Stimulated activated CD8-positive, alpha-beta memory T cell treated with anti-CD3 and anti-CD28 coated beads, Interleukin-15, amount 100 ng/mL, for 4 hours (primary cell): Measurements from ENCODE around the gene NANS.

Source experiments
- DNase-seq, 2 donors: peaks; one replicate each; pipeline ENCODE4 v3.0.0-alpha.2; 2020; ENCODE audit warnings: low read depth in 2 of 2

The NANS gene

DNA sequence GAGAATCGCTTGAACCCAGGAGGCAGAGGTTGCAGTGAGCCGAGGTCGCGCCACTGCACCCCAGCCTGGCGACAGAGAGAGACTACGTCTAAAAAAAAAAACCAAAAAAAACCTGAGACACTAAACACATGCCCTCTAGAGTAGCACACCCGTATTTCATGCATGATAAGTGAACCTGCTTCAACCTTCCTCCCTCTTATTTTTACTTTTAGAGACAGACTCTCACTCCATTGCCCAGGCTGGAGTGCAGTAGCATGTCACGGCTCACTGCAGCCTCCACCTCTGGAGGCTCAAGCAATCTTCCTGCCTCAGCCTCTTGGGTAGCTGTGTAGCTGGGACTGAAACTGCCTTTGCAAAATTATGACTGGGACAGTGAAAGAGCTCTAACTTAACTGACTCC, 17.6 kb upstream of the NANS start:
- DNase-seq: no peak

DNA sequence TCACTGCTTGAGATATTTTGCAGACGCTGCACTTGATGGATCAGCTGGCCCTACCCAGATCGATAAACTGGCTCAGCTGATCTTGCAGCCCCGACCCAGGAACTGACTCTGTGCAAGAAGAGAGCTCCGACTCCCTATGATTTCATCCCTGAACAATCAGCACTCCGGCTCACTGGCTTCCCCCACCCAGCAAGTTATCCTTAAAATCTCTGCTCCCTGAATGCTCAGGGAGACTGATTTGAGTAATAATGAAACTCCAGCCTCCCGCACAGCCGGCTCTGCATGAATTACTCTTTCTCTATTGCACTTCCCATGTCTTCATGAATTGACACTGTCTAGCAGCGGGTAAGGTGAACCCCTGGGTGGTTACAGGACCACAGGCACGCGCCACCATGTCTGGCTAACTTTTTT, 16.9 kb upstream of the NANS start:
- no peak for DNase-seq

GRCh38 chr9:98040212-98040611, 16.3 kb upstream of the NANS start:
- DNase-seq: no peak

- DNase-seq: no peak
These were observed 12.6 kb upstream of the NANS start for GRCh38 chr9:98043915-98044314.

- DNase-seq: no peak
These were observed 11.0 kb upstream of the NANS start for GRCh38 chr9:98045234-98046179.

GRCh38 chr9:98046180-98046543, 10.4 kb upstream of the NANS start:
- DNase-seq: no peak

- DNase-seq: no peak
These were observed 9.5 kb upstream of the NANS start for GRCh38 chr9:98047002-98047401.

GRCh38 chr9:98049288-98050072, 7.1 kb upstream of the NANS start:
- DNase-seq: no peak

DNA sequence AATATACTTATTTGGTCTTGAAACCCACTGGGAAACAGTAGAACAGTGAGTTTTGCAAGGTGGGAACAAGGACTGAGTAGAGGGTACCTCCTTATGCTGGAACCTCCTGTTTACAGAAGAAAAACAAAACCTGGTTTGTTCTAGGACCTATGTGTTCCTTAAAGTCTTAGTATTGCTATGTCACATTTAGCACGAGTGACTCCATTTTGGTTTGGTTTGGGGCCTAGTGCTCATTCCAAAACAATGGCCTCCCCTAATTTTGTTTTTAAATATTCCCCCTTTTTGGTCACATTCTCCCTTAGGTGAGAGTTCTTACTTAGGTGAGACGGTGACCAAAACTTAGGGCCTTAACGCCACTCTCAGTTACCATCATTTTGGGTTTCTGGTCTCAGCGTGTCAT, 6.2 kb upstream of the NANS start:
- DNase-seq: no peak

- no peak for DNase-seq
These were observed 2.1 kb upstream of the NANS start for GRCh38 chr9:98054376-98054951.

DNA sequence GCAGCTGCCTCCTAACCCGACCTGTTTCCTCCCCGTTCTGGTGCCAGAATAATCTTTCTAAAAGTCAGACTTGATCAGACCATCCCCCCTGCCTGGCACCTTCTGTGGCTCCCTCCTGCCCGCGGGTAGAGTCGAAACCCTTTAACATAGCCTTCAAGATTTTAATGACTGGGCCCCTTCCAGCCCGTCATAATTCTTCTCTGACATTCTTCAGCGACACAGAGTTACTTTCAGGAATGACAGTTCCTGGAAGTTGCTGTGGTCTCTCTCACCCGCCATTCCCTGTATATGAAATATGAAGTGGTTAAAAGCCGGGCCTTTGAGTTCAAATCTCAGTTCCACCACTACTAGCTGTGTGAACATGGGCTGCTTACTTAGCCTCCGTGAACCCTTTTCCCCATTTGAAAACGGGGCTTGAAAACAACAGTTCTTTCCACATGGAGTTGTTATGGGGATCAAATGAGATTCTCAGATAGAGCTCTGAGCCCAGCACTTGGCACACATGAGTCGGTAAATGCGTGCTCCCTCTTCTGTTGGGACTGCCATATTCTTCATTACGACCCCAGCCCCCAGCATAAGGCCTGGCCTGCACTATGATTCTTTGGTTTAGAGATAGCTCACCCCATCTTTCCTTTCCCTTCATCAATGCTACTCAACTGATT, 737 bp downstream of the NANS start:
- no peak for DNase-seq

DNA sequence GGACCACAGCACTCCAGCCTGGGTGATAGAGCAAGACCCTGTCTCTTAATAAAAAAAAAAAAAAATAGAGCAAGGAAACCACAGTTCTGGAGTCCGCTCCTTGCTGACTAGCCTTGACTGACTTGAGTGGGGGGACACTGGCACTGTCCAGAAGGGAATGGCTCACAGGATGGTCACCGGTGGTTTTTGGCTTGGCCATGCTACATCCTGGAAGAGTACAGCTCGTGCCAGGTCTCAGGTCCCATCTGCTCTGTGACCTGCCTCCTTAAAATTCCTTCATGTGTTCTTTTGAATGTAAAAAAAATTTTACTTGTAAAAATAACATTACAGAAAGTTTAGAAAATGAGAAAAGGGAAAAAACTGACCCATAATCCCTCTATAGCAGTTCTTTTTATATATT, 5.6 kb downstream of the NANS start:
- DNase-seq: no peak

GRCh38 chr9:98064623-98065392, 8.3 kb downstream of the NANS start:
- DNase-seq: no peak

DNA sequence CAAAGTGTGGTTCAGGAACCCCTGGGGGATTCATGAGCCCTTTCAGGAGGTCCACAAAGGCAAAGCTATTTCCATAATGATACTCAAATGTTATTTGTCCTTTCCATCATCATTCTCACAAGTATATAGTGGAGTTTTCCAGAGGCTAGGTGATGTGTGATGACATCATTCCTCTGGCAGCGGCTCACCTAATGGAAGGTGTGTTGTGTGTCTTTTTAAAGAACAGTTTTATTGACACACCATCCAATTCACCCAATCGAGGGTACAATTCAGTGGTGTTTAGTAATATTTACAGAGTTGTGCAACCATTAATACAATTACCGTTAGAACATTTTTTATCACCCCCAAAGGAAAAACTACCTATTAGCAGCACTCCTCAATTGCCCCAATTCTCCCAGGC, 9.7 kb downstream of the NANS start:
- DNase-seq: no peak

- DNase-seq: no peak
These were observed 10.7 kb downstream of the NANS start for GRCh38 chr9:98067184-98067583.

- no peak for DNase-seq
These were observed 13.0 kb downstream of the NANS start for GRCh38 chr9:98069551-98069950.

DNA sequence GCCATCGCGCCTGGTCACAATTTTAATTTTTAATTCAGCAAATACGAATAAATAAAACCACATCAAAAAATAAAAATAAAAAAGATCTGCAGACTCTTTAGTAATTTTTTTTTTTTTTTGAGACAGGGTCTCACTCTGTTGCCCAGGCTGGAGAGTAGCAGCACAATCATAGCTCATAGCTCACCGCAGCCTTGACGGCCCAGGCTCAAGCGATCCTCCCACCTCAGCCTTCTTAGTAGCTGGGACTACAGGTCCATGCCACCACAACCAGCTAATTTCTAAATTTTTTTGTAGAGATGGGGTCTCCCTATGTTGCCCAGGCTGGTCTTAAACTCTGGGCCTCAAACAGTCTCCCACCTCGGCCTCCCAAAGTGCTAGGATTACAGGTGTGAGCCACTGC, 14.2 kb downstream of the NANS start:
- DNase-seq: no peak

- no peak for DNase-seq
These were observed 15.2 kb downstream of the NANS start for GRCh38 chr9:98071737-98072136.

GRCh38 chr9:98074115-98074990, 17.8 kb downstream of the NANS start:
- DNase-seq: peak in 1 of 2 donors; percentile 18

GRCh38 chr9:98075332-98075805, 18.8 kb downstream of the NANS start:
- no peak for DNase-seq
